Liver (tissue), 3 donors: ENCODE measurements around the gene AKAP13.

Experiments used
- EGR1 ChIP-seq, 2 donors: IDR thresholded peaks; 2 replicates each; pipeline ENCODE4 v1.6.1; 2016 to 2018; ENCODE audit warnings: antibody characterized with exemption in 2 of 2, low read depth in 2 of 2
- FOXA1 ChIP-seq: IDR thresholded peaks from 2 replicates; pipeline ENCODE4 v1.6.1; 2016; ENCODE audit warnings: antibody characterized with exemption
- GABPA ChIP-seq, 2 donors: IDR thresholded peaks in 1 of 2; conservative IDR thresholded peaks in 1 of 2; 2 replicates each; pipeline ENCODE4 v1.6.1; 2016; ENCODE audit warnings: antibody characterized with exemption in 2 of 2, mild to moderate bottlenecking in 1 of 2, moderate library complexity in 1 of 2
- HNF4G ChIP-seq: IDR thresholded peaks from 2 replicates; pipeline ENCODE4 v1.6.1; 2016; ENCODE audit warnings: antibody characterized with exemption
- JUND ChIP-seq, 2 donors: IDR thresholded peaks; 2 replicates each; pipeline ENCODE4 v1.6.1; 2016; ENCODE audit warnings: antibody characterized with exemption in 2 of 2
- NR2F2 ChIP-seq: IDR thresholded peaks from 2 replicates; pipeline ENCODE4 v1.6.1; 2016; ENCODE audit warnings: antibody characterized with exemption
- REST ChIP-seq: IDR thresholded peaks from 2 replicates; pipeline ENCODE4 v1.6.1; 2016; ENCODE audit warnings: antibody characterized with exemption, mild to moderate bottlenecking
- RXRA ChIP-seq, 2 donors: IDR thresholded peaks; 2 replicates each; pipeline ENCODE4 v1.6.1; 2017 to 2018; ENCODE audit warnings: antibody characterized with exemption in 2 of 2, mild to moderate bottlenecking in 1 of 2
- SP1 ChIP-seq: IDR thresholded peaks from 2 replicates; pipeline ENCODE4 v1.6.1; 2018; ENCODE audit warnings: antibody characterized with exemption, mild to moderate bottlenecking
- TAF1 ChIP-seq: conservative IDR thresholded peaks from 2 replicates; pipeline ENCODE4 v1.6.1; 2016; ENCODE audit warnings: antibody characterized with exemption, mild to moderate bottlenecking
- TF ChIP-seq, protein P1 (sequence below): fragments of 150-350 bp; IDR thresholded peaks from 2 replicates; pipeline ENCODE4 v1.5.1; 2017; ENCODE audit warnings: improper control_type of control experiment, low read depth, low read length; ENCODE audit not compliant: missing input control
- TF ChIP-seq, protein P2 (sequence below): IDR thresholded peaks from 2 replicates; pipeline ENCODE4 v1.6.1; 2016; ENCODE audit warnings: antibody characterized with exemption
- donor health status: healthy.
- donor health status: healthy.

DNA sequence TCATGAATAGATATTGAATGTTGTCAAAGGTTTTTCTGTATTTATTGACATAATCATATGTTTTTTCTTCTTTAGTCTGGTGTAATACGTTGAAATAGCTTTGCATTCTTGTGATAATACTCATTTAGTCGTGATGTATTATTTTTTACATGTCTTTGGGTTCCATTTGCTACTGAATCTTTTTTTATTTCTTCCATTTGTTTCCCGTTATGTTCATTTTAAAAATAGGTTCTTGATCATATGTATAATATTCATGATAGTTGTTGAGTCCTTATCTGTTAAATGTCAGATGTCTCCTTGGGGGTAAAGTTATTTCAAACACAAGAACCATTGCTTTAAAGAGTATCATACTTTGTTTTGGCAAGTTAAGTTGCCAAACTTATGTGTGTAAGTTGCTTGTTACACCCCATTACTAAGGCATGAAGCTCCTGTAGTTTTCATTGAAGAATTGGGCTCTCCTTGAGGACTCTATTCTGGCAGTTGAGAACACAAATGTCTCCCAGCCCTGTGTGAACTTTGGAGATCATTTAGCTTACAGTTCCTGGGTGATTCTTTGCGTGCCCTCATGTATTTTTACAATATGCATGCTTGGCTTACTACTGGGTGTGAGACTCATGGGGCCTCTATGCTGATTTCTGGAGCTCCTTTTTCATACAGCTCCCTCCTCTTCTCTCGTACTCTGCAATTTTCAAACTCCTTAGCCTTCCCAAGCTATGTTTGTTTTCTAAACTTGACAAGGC lies 8.3 kb downstream of the AKAP13 start:
- TF ChIP-seq, protein P1, sequence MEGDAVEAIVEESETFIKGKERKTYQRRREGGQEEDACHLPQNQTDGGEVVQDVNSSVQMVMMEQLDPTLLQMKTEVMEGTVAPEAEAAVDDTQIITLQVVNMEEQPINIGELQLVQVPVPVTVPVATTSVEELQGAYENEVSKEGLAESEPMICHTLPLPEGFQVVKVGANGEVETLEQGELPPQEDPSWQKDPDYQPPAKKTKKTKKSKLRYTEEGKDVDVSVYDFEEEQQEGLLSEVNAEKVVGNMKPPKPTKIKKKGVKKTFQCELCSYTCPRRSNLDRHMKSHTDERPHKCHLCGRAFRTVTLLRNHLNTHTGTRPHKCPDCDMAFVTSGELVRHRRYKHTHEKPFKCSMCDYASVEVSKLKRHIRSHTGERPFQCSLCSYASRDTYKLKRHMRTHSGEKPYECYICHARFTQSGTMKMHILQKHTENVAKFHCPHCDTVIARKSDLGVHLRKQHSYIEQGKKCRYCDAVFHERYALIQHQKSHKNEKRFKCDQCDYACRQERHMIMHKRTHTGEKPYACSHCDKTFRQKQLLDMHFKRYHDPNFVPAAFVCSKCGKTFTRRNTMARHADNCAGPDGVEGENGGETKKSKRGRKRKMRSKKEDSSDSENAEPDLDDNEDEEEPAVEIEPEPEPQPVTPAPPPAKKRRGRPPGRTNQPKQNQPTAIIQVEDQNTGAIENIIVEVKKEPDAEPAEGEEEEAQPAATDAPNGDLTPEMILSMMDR, result no peak
- TF ChIP-seq HNF4G (no peak), JUND (IDR thresholded peaks at IDR 0.05) (no peak), TAF1 (no peak), EGR1 (IDR thresholded peaks at IDR 0.05; ENCODE audit: low read depth in 2 of 2) (no peak), REST (no peak), NR2F2 (no peak), SP1 (no peak), GABPA (IDR thresholded peaks at IDR 0.05 in 1 of 2, conservative IDR thresholded peaks at IDR 0.05 in 1 of 2) (no peak), RXRA (IDR thresholded peaks at IDR 0.05) (no peak), FOXA1 (no peak)
- TF ChIP-seq, protein P2, sequence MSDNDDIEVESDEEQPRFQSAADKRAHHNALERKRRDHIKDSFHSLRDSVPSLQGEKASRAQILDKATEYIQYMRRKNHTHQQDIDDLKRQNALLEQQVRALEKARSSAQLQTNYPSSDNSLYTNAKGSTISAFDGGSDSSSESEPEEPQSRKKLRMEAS, result no peak
